ENCODE data around the gene CTNNAL1.
"Not testable (repeated sequence)": the region's sequence is repeated elsewhere in the genome, so short reads cannot be mapped to it uniquely, and the experiment has no call there.

The CTNNAL1 gene

DNA sequence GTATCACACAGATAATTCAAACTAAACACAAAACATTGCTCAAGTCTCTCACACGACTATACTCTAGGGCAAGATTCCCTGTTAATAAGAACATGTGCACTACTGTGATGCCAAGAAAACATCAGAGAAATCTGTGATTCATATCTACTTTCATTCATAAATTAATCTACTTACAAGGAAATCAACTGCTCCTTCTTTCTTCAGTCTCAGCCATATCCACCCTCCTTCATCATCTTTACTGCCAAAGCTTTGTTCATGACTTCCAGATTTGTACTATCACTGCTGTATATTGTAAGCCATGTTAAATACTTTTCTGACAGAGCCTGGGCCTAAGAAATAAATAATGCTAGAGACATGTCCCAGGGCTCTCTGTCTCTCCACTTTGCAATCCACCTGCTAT is 35.1 kb downstream of the CTNNAL1 start:
- Histone ChIP-seq H3K36me3 (ENCODE audit: control insufficient read depth, low read depth, low read length) (peaks cover 41% of the 10 kb centered on the region), H3K9me3 (ENCODE audit: control insufficient read depth, low read depth, low read length) (no peaks in the 10 kb centered on the region), H3K27ac (ENCODE audit: low read length) (no peak overlapping the region)

GRCh38 chr9:108973895-108974294 is 39.4 kb downstream of the CTNNAL1 start:
- peaks cover 21% of the 10 kb centered on the region for H3K36me3 ChIP-seq (ENCODE audit: control insufficient read depth, low read depth, low read length)
- no peaks in the 10 kb centered on the region for H3K27me3 ChIP-seq (ENCODE audit: control insufficient read depth, insufficient read depth, low read length)
- H3K27ac ChIP-seq (ENCODE audit: low read length), result no peak overlapping the region
- H3K4me1 ChIP-seq (ENCODE audit: control insufficient read depth, low read depth, low read length), result no peaks in the 10 kb centered on the region
- H3K9me3 ChIP-seq (ENCODE audit: control insufficient read depth, low read depth, low read length), result no peaks in the 10 kb centered on the region
- no peak overlapping the region for H3K9ac ChIP-seq (ENCODE audit: low read length)
- no peak overlapping the region for H3K4me3 ChIP-seq (ENCODE audit: low read length)

More for the DNA sequence above, 35.1 kb downstream of the CTNNAL1 start:
- Histone ChIP-seq H3K9ac (ENCODE audit: low read length) (no peak overlapping the region), H3K4me1 (ENCODE audit: control insufficient read depth, low read depth, low read length) (no peaks in the 10 kb centered on the region), H3K4me3 (ENCODE audit: low read length) (no peak overlapping the region), H3K27me3 (ENCODE audit: control insufficient read depth, insufficient read depth, low read length) (no peaks in the 10 kb centered on the region)

DNA sequence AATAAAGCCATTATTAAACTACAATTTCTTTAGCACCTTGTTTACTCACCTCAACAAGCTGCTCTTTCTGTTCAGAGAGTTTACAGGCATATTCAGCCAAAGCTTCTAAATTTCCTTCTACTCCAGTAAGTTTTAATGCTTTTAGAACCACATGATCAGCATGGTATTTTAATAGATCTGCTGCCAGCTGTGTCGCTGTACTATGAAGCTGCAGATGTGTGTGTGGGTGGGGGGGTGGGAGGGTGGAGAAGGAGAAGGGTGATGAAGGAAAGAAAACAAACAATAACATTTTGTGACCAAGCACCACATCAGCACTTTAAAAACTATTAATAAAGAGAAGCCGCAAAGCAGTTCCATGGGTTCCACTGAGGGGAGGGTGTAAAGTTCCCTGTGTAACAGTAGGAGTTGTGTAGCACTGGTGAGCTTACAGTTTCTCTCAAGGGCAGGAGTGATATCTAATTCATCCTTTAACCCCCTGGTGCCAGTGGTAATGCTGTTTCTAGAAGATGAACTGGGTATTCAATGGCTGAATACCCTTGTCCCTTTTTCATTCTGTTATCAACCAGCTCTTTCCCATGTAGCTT is 40.6 kb downstream of the CTNNAL1 start:
- H3K36me3 ChIP-seq (ENCODE audit: control insufficient read depth, low read depth, low read length), result peaks cover 10% of the 10 kb centered on the region
- no peak overlapping the region for H3K9ac ChIP-seq (ENCODE audit: low read length)
- H3K9me3 ChIP-seq (ENCODE audit: control insufficient read depth, low read depth, low read length), result no peaks in the 10 kb centered on the region
- no peaks in the 10 kb centered on the region for H3K4me1 ChIP-seq (ENCODE audit: control insufficient read depth, low read depth, low read length)
- H3K27ac ChIP-seq (ENCODE audit: low read length), result no peak overlapping the region
- H3K27me3 ChIP-seq (ENCODE audit: control insufficient read depth, insufficient read depth, low read length), result no peaks in the 10 kb centered on the region
- no peak overlapping the region for H3K4me3 ChIP-seq (ENCODE audit: low read length)

GRCh38 chr9:108972186-108972585 is 41.1 kb downstream of the CTNNAL1 start:
- Histone ChIP-seq H3K4me3 (ENCODE audit: low read length) (no peak overlapping the region), H3K9me3 (ENCODE audit: control insufficient read depth, low read depth, low read length) (no peaks in the 10 kb centered on the region), H3K9ac (ENCODE audit: low read length) (no peak overlapping the region), H3K36me3 (ENCODE audit: control insufficient read depth, low read depth, low read length) (peaks cover 9% of the 10 kb centered on the region), H3K27me3 (ENCODE audit: control insufficient read depth, insufficient read depth, low read length) (no peaks in the 10 kb centered on the region), H3K4me1 (ENCODE audit: control insufficient read depth, low read depth, low read length) (no peaks in the 10 kb centered on the region), H3K27ac (ENCODE audit: low read length) (no peak overlapping the region)

GRCh38 chr9:108971392-108971791 is 41.9 kb downstream of the CTNNAL1 start:
- not testable (repeated sequence) for H3K4me1 ChIP-seq (ENCODE audit: control insufficient read depth, low read depth, low read length); H3K9ac ChIP-seq (ENCODE audit: low read length); H3K27ac ChIP-seq (ENCODE audit: low read length); H3K4me3 ChIP-seq (ENCODE audit: low read length); H3K27me3 ChIP-seq (ENCODE audit: control insufficient read depth, insufficient read depth, low read length); H3K9me3 ChIP-seq (ENCODE audit: control insufficient read depth, low read depth, low read length); H3K36me3 ChIP-seq (ENCODE audit: control insufficient read depth, low read depth, low read length)

GRCh38 chr9:108967916-108968315 is 45.4 kb downstream of the CTNNAL1 start:
- H3K36me3 ChIP-seq (ENCODE audit: control insufficient read depth, low read depth, low read length), result peaks cover 6% of the 10 kb centered on the region
- H3K4me1 ChIP-seq (ENCODE audit: control insufficient read depth, low read depth, low read length), result no peaks in the 10 kb centered on the region
- H3K4me3 ChIP-seq (ENCODE audit: low read length), result no peak overlapping the region
- H3K9ac ChIP-seq (ENCODE audit: low read length), result no peak overlapping the region
- H3K27me3 ChIP-seq (ENCODE audit: control insufficient read depth, insufficient read depth, low read length), result no peaks in the 10 kb centered on the region
- H3K27ac ChIP-seq (ENCODE audit: low read length), result no peak overlapping the region
- H3K9me3 ChIP-seq (ENCODE audit: control insufficient read depth, low read depth, low read length), result no peaks in the 10 kb centered on the region

- H3K9me3 ChIP-seq (ENCODE audit: control insufficient read depth, low read depth, low read length), result no peaks in the 10 kb centered on the region
- H3K27ac ChIP-seq (ENCODE audit: low read length), result no peak overlapping the region
- H3K4me3 ChIP-seq (ENCODE audit: low read length), result no peak overlapping the region
- H3K4me1 ChIP-seq (ENCODE audit: control insufficient read depth, low read depth, low read length), result no peaks in the 10 kb centered on the region
- no peaks in the 10 kb centered on the region for H3K27me3 ChIP-seq (ENCODE audit: control insufficient read depth, insufficient read depth, low read length)
- H3K36me3 ChIP-seq (ENCODE audit: control insufficient read depth, low read depth, low read length), result peaks cover 3% of the 10 kb centered on the region
- H3K9ac ChIP-seq (ENCODE audit: low read length), result no peak overlapping the region
Measured at GRCh38 chr9:108963459-108964143, 49.7 kb downstream of the CTNNAL1 start.

- Histone ChIP-seq H3K27ac (ENCODE audit: low read length) (no peak overlapping the region), H3K27me3 (ENCODE audit: control insufficient read depth, insufficient read depth, low read length) (no peaks in the 10 kb centered on the region), H3K36me3 (ENCODE audit: control insufficient read depth, low read depth, low read length) (peaks cover 3% of the 10 kb centered on the region), H3K9ac (ENCODE audit: low read length) (no peak overlapping the region), H3K4me3 (ENCODE audit: low read length) (no peak overlapping the region), H3K9me3 (ENCODE audit: control insufficient read depth, low read depth, low read length) (no peaks in the 10 kb centered on the region), H3K4me1 (ENCODE audit: control insufficient read depth, low read depth, low read length) (no peaks in the 10 kb centered on the region)
Measured at GRCh38 chr9:108961151-108961550, 52.1 kb downstream of the CTNNAL1 start.

DNA sequence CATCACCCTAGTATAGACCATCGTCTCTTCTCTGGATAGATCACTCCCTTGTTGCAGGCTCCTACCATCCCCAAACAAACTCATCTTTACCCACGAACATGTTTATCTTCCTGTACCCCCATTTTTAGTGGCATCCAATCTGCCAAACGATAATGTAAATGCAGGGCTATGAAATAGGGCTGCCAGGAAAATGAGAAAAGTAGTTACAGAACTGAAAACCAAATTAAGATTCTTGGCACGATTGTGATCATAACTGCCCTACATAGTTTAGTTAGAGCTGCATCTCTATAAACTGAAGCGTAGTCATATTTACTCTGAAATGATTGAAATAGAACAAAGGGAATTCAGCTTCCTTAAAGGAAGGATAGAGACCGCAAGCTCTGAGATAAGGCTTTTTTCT is 53.0 kb downstream of the CTNNAL1 start:
- H3K27me3 ChIP-seq (ENCODE audit: control insufficient read depth, insufficient read depth, low read length), result no peaks in the 10 kb centered on the region
- no peaks in the 10 kb centered on the region for H3K9me3 ChIP-seq (ENCODE audit: control insufficient read depth, low read depth, low read length)
- peaks cover 3% of the 10 kb centered on the region for H3K36me3 ChIP-seq (ENCODE audit: control insufficient read depth, low read depth, low read length)
- no peak overlapping the region for H3K9ac ChIP-seq (ENCODE audit: low read length)
- no peak overlapping the region for H3K4me3 ChIP-seq (ENCODE audit: low read length)
- no peaks in the 10 kb centered on the region for H3K4me1 ChIP-seq (ENCODE audit: control insufficient read depth, low read depth, low read length)
- no peak overlapping the region for H3K27ac ChIP-seq (ENCODE audit: low read length)

- Histone ChIP-seq H3K9me3 (ENCODE audit: control insufficient read depth, low read depth, low read length) (no peaks in the 10 kb centered on the region), H3K27ac (ENCODE audit: low read length) (no peak overlapping the region), H3K27me3 (ENCODE audit: control insufficient read depth, insufficient read depth, low read length) (no peaks in the 10 kb centered on the region), H3K4me3 (ENCODE audit: low read length) (no peak overlapping the region), H3K4me1 (ENCODE audit: control insufficient read depth, low read depth, low read length) (no peaks in the 10 kb centered on the region), H3K36me3 (ENCODE audit: control insufficient read depth, low read depth, low read length) (peaks cover 5% of the 10 kb centered on the region), H3K9ac (ENCODE audit: low read length) (no peak overlapping the region)
Measured at GRCh38 chr9:108956631-108957026, 56.7 kb downstream of the CTNNAL1 start.

DNA sequence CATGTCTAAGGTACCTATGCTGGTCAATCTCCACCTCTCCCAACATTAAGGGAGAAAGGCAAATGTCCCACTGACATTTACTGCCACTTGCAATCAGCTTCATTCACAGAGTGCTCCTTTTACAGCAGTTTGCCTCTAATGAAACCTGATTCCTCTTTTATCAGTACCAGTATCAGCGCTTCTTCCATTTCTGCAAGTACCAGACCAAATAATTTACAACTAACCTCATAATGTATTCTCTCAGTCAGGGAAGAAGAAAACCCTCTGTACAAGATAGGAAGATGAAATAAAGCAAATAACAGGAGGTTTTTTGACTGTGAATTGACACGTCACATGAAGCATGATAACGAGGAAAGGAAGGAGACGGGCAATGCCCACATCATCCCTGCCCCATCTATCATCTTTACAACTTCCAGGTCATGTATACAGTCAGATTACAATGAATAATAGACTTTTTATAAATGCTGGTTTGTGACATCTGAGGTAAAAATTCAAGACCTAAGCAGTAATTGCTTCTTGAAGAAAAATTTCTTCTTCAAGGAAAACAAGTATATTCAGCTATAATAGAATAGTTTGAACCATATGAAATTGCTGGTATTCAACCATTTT is 57.2 kb downstream of the CTNNAL1 start:
- H3K27ac ChIP-seq (ENCODE audit: low read length), result no peak overlapping the region
- peaks cover 6% of the 10 kb centered on the region for H3K36me3 ChIP-seq (ENCODE audit: control insufficient read depth, low read depth, low read length)
- H3K9me3 ChIP-seq (ENCODE audit: control insufficient read depth, low read depth, low read length), result no peaks in the 10 kb centered on the region
- H3K27me3 ChIP-seq (ENCODE audit: control insufficient read depth, insufficient read depth, low read length), result no peaks in the 10 kb centered on the region
- H3K4me3 ChIP-seq (ENCODE audit: low read length), result no peak overlapping the region
- H3K4me1 ChIP-seq (ENCODE audit: control insufficient read depth, low read depth, low read length), result no peaks in the 10 kb centered on the region
- H3K9ac ChIP-seq (ENCODE audit: low read length), result no peak overlapping the region
